ENCODE data around the gene PLD2.

Gene PLD2

GRCh38 chr17:4771519-4772234, 35.3 kb upstream of the PLD2 start, which contains the start of gene TM4SF5:
TM4SF5 (plus strand) TSS chr17:4771886; CDS start chr17:4771923, 37 bp downstream.
- no peak within 1 kb of the TSS for H3K4me3 ChIP-seq (ENCODE audit: low read depth, low read length)

GRCh38 chr17:4772235-4772613, 34.7 kb upstream of the PLD2 start:
- no peak for TF ChIP-seq CTCF (IDR thresholded peaks at IDR 0.05; ENCODE audit: borderline replicate concordance, insufficient read depth, low read depth, low read length)
- no peak overlapping the region for H3K4me3 ChIP-seq (ENCODE audit: low read depth, low read length)

More at GRCh38 chr17:4771519-4772234, 35.3 kb upstream of the PLD2 start, which contains the start of gene TM4SF5:
- no peak for TF ChIP-seq CTCF (IDR thresholded peaks at IDR 0.05; ENCODE audit: borderline replicate concordance, insufficient read depth, low read depth, low read length)

DNA sequence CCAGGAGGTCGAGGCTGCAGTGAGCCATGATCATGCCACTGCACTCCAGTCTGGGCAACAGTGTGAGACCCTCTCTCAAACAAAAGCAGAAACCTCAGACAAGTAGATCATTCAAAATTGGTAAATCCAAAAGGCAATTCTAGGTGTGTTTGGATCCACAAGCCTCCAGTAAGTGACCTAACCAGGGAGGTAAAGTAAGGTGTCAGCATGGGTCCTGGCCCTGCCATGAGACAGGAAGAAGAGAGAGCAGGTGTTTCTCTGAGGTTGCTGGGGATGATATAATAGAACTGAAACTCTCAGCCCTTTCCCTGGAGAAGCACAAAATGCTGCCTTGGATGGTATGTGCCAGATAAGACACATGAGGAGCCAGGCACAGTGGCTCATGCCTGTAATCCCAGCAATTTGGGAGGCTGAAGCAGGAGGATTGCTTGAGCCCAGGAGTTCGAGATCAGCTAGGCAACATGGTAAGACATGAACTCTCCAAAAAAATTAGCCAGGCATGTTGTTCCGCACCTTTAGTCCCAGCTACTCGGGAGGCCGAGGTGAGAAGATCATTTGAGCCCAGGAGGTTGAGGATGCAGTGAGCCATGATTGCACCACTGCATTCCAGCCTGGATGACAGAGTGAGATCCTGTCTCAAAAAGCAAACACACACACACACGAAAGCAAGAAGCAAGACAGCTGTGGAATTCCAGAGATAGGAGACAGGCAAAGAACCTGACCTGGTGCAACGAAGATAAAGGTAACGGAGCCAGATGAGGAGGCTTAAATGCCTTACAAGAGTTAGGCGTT, 28.8 kb upstream of the PLD2 start:
- TF ChIP-seq CTCF (IDR thresholded peaks at IDR 0.05; ENCODE audit: borderline replicate concordance, insufficient read depth, low read depth, low read length) = no peak
- H3K4me3 ChIP-seq (ENCODE audit: low read depth, low read length) = no peak overlapping the region

GRCh38 chr17:4780325-4780955, 26.5 kb upstream of the PLD2 start:
- no peak overlapping the region for H3K4me3 ChIP-seq (ENCODE audit: low read depth, low read length)
- TF ChIP-seq CTCF (IDR thresholded peaks at IDR 0.05; ENCODE audit: borderline replicate concordance, insufficient read depth, low read depth, low read length) = no peak

DNA sequence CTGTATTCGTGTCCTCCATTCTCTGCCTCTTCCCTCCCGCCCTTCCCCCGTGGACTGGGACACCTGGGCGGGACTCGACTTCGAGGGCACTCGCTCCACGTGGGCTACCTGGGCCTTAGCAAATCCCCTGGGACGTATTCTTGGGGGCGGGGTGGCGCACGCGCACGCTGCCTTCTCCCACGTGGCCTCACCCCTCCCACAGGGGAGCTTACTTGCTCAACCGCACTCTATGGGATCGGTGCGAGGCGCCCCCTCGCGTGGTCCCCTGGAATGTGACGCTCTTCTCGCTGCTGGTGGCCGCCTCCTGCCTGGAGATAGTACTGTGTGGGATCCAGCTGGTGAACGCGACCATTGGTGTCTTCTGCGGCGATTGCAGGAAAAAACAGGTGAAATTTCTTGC, 24.3 kb upstream of the PLD2 start:
- no peak for TF ChIP-seq CTCF (IDR thresholded peaks at IDR 0.05; ENCODE audit: borderline replicate concordance, insufficient read depth, low read depth, low read length)
- H3K4me3 ChIP-seq (ENCODE audit: low read depth, low read length) = no peak overlapping the region

DNA sequence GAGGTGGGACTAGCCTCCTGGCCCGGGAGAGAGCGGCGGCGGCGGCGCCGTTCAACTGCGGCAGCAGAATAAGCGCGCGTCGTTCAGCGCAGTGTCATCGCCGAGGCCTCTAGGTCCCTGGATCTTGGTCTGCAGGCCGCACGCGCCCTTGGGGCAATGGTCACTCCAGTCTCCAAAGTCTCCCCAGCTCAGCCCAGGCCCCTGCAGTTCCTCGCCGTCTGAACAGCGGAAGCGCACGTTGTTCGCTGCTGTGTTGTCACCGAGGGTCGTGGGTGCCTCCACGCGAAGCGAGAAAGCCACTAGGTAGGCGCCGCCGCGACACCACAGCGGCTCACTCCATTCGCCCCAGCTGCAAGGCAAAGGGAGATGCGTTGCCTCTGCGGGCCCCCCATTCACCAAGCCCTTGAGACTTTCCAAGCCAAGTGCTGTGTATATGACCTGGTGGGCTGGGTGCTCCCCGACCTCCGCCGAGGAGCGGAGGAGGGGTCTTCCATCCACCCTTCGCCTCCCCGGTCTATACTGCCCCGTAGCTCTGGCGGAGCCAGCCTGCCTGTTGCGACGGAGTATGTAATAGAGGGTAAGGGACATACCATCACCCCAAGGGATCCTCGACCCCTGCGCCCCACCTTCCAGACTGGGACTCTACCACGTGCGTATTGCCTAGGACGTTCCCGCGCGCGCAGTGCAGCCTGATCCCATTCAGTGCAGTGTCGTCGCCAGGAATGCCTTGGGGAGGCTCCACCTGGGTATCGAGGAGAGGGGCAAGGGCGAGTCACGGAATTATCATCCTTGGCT, 21.4 kb upstream of the PLD2 start:
- no peak for TF ChIP-seq CTCF (IDR thresholded peaks at IDR 0.05; ENCODE audit: borderline replicate concordance, insufficient read depth, low read depth, low read length)
- H3K4me3 ChIP-seq (ENCODE audit: low read depth, low read length) = no peak overlapping the region
